CD4-positive, alpha-beta T cell treated with Interleukin-12 subunit alpha and Interleukin-12 subunit beta, for 1 hour (primary cell): ENCODE results near the gene ADAMTS3.
"Not testable (repeated sequence)": the region's sequence is repeated elsewhere in the genome, so short reads cannot be mapped to it uniquely, and the experiment has no call there.

Experiments
- DNase-seq: peaks from one replicate; pipeline ENCODE4 v3.0.0-alpha.2; 2020

The ADAMTS3 gene

DNA sequence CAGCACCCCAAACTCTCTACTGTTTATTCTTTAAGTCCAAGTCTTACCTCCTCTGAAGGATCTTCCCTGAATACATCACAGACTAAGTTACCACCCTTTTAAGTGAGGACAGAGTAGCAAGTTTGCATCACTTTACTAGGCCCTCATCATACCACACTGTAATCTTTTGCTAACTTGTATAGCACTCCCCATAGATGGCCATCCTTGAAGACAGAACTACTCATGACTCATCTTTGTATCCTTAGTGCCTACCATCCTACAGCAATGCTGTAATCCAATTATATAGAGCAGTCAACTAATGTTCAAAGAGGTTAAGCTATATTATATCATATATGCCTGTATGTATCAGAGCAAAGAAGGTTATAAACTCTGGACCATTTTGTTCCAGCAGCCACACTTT is 101.4 kb downstream of the ADAMTS3 start:
- DNase-seq, result no peak

DNA sequence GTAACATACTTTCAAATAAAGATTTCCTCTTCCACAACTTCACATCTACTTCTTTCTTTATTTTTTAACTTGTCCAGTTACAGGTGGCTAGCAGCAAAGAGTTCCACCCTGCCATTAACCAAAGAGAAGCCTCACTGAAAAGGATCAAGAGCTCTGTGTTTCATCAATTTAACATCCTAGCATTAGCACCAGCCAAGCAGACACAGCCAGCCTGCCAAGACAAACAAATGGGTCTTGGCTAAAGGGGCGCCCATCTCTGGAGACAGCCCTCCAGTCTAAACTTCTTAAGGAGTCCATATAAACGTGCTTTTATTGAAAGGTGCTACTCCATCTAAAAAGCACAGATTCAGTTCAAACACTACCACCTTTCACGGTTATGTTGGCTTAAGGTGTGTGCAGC is 105.3 kb downstream of the ADAMTS3 start:
- DNase-seq, result no peak

DNA sequence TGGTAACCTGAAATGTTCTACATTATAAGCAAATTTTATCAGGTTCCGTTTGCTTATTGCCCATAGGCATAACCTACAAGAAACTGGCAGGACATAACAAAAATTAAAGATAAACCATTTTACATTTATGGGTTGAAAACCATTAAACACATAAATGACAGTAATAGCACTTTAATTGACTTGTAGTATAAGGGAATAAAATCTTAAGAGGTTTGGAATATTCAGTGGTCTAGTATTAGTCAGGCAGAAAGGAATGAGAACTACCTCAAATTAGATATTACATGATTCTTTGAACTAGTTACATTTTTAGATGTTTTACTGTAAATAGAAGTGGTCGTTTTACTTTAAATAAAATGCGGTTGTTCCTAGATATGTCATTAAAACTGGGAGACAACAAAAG is 111.9 kb downstream of the ADAMTS3 start:
- no peak for DNase-seq

DNA sequence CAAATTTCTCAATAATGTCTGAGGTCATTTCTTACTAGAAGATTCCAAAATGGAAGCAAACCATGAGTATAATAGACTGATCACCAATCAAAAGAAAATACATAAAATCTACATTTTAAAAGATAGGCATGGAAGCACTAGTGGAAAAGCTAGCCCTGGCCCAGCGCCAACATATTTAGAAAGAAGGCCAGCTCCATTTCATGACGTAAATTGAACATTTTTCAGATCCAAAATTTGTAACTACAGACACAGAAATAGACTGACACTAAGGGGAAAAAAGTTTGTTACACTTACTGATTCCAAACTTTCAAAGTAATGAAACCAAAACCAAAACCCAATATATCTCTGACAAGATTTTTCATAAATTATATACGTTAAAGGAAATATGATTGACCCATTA is 117.7 kb downstream of the ADAMTS3 start:
- no peak for DNase-seq

DNA sequence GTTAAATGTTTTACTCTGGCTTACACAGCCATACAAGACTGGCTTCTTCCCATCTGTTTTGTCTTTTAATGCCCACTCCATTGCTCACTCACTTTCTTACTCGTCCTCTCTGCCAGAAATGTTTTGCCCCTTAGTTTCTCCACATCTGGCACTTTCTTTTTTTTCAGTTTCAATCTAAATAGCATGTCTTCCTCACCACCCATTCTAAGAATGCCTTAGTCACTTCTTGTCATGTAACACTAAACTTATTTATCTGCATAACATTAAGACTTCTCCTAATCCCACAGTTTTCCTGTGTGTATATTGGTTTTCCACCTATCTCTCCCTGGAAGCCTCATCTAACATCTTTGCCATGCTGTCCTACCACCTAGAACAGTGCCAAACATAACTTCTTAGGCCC is 119.3 kb downstream of the ADAMTS3 start:
- DNase-seq, result no peak

DNA sequence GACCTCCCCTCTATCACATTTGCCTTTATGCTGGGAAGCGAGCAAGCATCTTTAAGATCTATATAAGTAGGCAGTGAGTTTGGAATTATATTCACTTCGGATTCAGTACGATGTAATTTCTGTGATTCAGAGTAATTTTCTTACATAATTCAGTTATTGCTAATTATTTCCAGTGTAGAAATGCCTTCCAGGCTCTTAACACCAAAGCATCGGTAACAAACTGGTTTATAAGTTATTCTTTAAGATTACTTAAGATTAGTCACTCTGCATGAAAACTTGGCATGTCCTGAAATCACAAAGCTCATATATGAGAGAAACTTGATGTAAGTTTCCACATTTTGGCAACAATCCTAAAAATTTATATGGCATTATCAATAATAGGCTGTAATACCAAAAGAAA is 120.8 kb downstream of the ADAMTS3 start:
- DNase-seq, result no peak

DNA sequence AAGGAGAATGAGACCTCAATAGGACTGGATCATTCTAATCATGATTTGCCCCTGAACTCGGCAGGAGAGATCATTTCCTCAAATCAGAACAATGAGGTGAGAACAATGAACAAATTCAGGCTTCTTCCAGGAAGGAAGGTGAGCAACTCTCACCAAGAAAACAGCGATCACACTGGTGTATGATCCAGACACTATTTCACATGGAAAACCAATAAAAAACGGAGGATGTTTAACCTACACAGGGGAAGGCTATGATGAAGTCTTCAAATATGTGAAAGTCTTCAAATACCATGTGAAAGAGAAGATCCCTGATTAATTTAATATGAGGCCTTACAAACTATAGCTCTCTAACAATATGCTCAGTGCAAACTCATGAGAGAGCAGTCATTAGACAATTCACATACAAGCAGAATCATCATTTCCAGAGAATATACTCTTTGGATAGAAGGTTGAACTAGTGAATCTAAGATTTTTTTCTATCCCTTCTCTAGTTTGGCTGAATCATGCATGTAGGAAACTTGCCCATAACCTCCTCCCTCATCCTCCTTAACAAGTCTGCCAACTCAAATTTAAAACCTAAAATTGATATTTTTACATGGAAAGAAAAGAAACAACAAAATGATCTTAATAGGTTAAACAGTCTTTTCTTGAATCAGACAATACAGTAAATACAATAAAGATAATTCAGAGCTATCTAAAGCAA is 122.5 kb downstream of the ADAMTS3 start:
- DNase-seq, result no peak

DNA sequence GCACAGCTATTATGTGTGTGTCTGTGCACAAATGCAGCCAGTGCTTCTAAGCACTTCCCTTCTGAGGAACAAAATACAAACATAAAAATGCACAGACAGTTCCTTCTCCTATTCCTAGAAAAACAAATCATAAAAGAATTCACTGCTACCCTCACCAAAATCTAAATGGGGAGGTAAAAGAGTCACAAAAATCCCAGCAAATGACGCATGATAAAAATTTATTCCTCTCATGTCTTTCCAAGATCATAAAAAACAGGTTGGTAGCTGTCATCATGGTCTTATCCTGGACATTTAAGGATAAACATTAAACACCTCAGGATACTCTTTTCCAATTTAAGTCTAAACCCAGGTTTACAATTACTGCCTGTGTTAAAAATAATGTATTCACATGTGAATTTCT is 124.9 kb downstream of the ADAMTS3 start:
- DNase-seq, result no peak

DNA sequence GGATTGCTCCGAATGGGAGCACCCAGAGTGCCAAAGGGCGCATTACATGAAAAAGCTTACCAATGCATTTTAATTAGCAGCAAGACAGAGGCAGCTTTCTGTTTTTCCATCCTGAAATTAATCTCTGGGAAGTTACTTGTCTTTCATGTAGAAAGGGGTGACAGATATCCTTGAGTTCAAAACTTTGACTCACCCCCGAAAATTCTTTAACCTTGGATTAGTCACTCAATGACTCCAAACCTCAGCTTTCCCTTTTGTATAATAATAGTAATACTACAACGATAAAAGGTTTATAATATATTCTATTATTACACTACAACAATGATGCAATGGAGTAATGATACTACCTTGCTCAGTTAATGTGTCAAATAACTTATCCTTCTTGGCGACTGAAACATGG is 126.3 kb downstream of the ADAMTS3 start:
- DNase-seq, result no peak

DNA sequence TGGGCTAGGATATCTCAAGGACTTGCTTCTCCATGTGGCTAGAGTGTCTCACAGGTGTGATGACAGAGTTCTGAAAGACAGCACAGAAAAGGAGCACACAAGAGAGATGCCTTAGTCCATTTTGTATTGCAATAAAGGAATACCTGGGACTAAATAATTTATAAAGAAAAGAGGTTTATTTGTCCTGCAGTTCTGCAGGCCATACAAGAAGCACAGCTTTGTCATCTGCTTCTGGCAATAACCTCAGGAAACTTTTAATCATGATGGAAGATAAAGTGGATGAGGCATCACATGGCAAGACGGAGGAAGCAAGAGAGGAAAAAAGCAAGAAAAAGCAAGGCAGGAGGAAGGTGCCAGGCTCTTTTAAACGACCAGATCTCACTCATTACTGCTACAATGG is 126.9 kb downstream of the ADAMTS3 start:
- no peak for DNase-seq

DNA sequence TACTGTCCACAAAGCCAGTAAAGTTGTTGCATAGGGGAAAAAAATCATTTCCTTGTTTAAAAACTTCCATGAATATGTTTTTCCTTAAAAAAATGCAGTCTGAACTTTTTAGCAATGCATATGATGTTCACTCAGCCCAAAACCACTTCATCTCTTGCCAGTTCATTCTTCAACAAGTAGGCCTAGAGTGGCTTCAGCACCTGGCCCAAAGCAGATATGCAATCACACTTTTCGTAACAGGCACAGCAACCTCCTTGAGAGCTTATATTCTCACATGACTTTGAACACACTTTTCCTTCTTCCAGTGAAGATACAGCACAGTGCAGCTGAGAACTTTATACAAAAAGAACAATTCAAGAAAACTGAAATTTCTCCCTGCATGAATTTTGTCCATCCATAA is 128.6 kb downstream of the ADAMTS3 start:
- DNase-seq, result no peak

DNA sequence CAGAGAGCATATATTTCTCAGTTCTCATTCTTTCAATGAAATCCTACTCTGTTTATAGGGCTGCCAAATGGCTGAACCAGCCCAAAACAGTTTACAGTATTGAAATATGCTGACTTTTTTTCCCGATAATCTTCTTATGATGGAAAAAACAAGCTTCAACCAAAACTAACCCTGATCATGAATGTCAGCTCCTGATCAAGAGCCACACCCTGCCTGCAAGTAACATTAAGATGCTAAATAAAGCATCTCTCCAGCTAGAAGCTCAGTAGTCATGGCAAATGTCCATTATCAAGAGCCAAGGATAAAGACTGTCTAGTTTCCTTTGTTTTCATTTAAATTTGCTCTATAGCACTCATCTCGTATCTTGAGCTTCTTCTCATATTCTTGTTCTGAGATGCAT is 136.0 kb downstream of the ADAMTS3 start:
- no peak for DNase-seq

DNA sequence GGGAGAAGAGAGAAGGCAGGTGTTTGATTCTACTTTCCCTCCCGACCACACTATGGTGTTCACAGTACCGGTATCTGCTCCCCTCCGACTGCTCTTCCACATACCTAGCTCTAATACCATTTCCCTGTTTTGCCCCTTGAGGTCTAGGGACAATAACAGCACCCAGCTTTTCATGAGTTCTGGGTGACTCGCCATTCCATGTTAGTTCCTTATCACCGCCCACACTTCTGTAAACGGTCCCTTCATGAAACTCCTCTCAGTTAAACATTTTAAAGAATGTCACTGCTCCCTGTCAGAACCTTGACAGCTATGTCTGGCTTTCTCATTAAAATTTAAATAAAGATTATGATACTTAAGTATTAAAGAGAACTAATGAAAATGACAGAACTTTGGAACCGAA is 136.7 kb downstream of the ADAMTS3 start:
- no peak for DNase-seq

DNA sequence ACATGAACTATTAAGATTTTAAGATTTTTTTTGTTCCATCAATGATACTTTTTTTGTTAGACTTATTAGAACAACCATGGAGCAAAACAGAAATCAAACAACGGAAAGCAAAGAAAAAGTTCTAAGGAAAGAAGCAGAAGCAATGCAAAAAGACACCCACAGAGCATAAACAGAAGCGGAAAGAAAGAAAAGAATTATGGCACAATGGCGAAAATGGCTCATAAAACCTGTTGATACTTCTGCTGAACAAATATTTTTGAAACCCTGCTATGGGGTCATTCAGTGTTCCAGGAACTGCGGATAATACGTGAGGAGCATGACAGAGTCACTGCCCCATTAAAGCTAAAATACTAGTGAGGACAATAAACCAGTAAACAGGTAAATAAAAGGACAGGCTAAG is 138.0 kb downstream of the ADAMTS3 start:
- DNase-seq, result no peak

DNA sequence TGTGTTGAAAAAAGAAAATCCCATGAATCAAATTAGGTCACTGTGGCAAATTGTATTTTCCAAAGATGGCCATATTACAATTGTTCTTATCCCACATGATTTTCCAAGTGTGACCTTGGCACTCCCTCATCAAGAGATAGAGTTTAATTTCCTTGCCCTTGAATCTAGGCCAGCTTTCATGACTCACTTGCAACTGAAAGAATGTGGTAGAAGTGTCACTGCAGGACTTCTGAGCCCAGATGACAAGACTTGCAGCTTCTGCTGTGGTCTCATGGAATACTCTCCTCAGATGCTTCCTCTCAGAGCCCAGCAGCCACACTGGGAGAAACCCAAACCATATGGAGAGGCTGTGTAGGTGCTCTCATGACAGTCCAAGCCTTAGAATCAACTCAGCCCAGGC is 139.0 kb downstream of the ADAMTS3 start:
- no peak for DNase-seq

DNA sequence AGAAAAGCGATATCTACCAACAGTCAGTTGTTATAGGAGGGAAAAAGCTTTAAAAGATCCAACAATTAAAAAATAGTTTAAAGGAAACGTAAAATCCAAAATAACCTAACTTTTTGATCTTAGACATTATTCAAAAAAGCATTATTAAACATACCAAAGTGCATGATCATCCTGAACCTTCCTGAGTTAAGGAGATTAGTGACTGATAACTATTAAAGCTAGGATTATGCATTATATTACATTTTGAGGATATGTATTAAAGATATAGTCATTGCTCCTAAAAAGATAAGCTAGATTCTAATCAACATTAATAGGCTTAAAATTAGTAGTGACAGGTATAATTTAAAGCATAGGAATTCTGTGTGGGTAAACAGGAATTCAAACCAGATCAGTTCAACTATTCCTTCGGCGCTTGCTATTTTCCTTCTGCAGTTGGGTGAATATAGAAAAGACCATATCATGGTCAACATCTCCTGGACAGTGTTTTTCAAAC is 139.6 kb downstream of the ADAMTS3 start:
- no peak for DNase-seq

DNA sequence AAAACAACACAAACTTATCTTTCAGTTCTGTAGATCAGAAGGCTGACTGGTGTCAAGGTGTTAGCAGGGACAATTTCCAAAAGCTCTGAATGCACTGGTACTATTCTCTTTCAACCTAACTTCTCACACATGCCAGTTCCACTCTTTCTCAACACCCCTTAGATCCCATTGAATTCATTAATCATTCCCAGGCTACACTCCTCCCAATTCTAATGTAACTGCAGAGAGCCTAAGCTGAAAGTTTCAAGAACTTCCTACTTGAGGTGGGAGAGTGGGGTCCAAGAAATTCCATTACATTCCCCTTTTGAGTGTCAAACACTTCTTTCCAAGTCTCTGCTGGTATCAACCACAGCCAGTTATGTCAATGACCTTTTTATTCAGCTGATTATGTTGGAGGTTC is 142.0 kb downstream of the ADAMTS3 start:
- DNase-seq, result no peak

DNA sequence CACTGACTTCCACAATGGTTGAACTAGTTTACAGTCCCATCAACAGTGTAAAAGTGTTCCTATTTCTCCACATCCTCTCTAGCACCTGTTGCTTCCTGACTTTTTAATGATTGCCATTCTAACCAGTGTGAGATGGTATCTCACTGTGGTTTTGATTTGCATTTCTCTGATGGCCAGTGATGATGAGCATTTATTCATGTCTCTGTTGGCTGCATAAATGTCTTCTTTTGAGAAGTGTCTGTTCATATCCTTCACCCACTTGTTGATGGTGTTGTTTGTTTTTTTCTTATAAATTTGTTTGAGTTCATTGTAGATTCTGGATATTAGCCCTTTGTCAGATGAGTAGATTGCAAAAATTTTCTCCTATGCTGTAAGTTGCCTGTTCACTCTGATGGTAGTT is 143.1 kb downstream of the ADAMTS3 start:
- DNase-seq, result not testable (repeated sequence)

DNA sequence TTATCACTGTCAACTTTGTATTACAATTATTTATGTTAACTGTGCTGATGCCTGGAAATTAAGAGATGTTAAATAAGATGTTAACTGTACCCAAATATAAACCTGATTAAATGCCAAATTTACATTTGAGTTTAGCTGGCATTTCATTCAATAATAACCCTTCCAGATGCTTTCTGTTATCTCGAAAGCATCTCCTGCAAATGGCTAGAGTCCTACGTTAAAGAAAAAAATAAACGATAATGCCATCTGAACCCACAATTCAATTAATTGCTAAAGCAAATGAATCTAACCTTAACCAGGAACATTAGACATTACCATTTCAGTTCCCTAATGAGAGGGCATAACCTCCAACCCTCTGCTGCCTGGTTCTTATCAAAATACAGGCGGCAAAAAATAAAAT is 145.0 kb downstream of the ADAMTS3 start:
- DNase-seq, result no peak

DNA sequence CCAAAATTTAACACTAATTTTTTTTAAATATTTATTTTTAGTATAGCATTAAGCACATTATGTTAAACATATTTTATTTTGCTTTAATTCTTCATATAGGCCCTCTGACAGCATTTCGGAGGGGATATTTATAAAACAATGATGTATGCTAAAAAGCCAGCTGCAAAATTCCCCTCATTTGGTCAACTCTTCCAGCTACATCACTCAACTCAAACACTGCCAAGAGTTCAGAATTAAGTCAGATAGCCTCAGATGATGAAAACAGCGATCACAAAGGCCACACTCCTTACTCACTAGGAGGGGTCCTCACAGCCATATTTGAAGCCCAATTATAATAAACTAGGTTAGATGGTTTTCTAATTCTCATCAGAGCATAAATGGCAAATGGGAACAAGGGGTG is 146.6 kb downstream of the ADAMTS3 start:
- no peak for DNase-seq

DNA sequence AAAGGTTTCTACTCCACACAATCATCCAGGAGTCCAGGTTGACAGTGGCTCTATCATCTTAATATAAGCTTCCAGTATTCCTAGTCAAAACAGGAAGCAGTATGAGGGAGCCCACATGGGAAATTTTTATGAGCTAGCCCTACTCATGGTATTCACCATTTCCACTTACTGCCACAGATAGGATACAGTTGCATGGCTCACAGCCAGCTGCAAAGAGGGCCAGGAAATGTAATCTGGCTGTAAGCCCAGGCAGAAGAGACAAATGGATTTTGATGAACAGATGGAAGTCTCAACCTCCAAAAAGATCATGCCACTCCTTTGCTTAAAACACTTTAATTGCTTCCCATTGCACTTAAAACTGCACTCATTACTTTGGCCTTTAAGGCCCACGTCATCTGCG is 150.6 kb downstream of the ADAMTS3 start:
- DNase-seq, result no peak

DNA sequence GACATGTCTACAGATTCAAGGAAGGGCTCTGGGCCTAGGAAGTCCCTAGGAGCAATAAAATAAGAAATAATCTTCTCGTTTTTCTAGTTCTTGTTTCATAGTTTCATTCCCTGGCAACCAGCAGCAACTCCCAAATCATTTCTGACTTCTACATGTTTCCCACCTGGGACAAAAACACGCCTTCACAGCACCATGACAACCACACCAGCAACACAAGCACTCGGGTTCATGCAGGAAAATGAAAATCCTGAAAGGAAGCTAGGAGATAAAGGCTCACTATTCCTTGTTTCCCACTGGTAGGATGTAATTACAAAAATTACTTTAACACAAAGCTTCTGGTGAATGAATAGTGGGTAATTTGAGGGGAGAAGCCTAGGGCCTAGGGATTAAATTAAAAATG is 158.9 kb downstream of the ADAMTS3 start:
- no peak for DNase-seq

DNA sequence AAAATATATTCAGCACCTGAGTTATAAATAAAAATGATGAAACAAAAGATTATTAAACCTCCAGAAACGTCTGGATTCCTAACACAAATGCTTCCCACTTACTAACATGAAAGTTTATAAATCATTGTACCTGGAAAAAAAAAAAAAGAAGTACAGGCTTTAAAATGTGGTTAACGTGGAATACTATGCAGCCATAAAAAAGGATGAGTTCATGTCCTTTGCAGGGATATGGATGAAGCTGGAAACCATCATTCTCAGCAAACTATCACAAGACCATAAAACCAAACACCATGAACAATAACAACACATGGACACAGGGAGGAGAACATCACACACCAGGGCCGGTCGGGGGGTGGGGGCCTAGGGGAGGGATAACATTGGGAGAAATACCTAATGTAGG is 160.5 kb downstream of the ADAMTS3 start:
- DNase-seq, result no peak

DNA sequence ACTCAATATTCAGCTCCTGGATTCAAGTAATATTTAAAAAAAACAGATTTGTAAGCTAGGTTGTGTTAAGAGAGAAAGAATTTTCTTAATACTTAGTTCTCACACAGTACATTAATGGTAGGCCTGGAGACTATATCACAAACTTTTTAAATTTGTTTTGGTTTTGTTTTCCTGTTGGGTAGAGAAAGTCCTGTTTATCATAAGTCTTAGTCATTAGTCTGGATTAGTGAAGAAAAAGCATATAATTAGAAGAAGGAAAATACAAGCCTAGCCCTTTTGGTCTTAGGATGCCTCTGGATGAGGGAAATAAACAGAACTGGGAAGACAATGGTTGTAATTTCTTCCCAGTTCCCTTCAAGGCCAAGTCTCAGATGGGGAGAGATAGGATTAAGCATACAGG is 163.6 kb downstream of the ADAMTS3 start:
- no peak for DNase-seq

DNA sequence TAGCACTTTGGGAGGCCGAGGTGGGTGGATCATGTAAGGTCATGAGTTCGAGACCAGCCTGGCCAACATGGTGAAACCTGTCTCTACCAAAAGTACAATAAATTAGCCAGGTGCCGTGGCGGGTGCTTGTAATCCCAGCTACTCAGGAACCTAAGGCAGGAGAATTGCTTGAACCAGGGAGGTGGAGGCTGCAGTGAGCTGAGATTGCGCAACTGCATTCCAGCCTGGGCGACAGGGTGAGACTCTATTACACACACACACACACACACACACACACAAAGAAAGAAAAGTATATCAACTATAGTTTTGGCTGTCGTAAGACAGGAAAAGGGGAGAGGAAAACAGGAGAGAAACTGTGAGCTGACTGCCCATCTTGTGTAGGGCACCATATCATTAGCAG is 171.7 kb downstream of the ADAMTS3 start:
- no peak for DNase-seq
